ENCODE measurements around the gene HECA.
"Not testable (repeated sequence)": the region's sequence is repeated elsewhere in the genome, so short reads cannot be mapped to it uniquely, and the experiment has no call there.

The HECA gene

DNA sequence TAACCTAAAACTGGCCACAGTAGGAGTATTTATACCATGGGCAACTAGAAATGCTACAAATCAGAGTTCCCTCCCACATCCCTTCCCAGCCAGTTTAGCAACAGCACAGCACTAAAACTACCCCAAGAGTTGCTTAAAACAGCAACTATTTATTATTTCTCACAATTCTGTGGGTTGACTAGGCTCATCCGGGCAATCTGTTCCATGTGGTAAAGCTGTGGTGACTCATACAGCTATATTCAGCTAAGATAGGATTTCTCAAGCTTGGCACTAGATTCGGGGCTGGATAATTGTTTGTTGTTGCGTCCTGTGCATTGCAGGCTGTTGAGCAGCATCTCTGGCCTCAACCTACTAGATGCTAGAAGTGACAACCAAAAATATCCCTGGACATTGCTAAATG is 8.6 kb upstream of the HECA start:
- peak overlapping the region; percentile 71 for H3K4me3 Mint-ChIP-seq
- no peaks in the 10 kb centered on the region for H3K27me3 Mint-ChIP-seq (ENCODE audit: low read depth)
- peaks cover 4% of the 10 kb centered on the region for H3K36me3 Mint-ChIP-seq (ENCODE audit: low read depth)
- peak overlapping the region; percentile 95 for H3K27ac Mint-ChIP-seq
- no peak for DNase-seq (ENCODE audit: low spot score)
- H3K4me1 Mint-ChIP-seq (ENCODE audit: low read depth) = peaks cover 51% of the 10 kb centered on the region
- H3K9me3 Mint-ChIP-seq = peaks cover under 1% of the 10 kb centered on the region

DNA sequence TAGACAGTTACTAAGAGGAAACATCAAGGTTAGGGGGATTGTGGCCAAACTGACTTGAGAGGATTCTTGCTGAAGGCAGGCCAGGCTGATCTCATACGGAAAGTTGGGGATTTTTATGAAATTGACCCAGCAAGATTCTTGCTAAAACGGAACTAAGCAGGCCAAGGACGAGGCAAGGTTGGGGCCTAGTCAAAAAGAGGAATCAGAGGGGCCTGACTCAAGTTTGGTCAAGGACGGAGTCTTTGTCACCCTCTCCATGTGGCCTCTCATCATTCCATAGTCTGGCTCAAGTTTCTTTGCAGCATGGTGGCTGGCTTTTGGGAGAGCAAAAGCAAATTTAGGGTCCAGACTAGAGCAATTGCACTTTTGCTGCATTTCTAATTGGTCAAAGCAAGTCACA is 7.9 kb upstream of the HECA start:
- peak overlapping the region; percentile 71 for H3K4me3 Mint-ChIP-seq
- no peaks in the 10 kb centered on the region for H3K9me3 Mint-ChIP-seq
- H3K4me1 Mint-ChIP-seq (ENCODE audit: low read depth) = peaks cover 57% of the 10 kb centered on the region
- H3K36me3 Mint-ChIP-seq (ENCODE audit: low read depth) = peaks cover 4% of the 10 kb centered on the region
- DNase-seq (ENCODE audit: low spot score) = no peak
- H3K27ac Mint-ChIP-seq = peak overlapping the region; percentile 95
- H3K27me3 Mint-ChIP-seq (ENCODE audit: low read depth) = no peaks in the 10 kb centered on the region

DNA sequence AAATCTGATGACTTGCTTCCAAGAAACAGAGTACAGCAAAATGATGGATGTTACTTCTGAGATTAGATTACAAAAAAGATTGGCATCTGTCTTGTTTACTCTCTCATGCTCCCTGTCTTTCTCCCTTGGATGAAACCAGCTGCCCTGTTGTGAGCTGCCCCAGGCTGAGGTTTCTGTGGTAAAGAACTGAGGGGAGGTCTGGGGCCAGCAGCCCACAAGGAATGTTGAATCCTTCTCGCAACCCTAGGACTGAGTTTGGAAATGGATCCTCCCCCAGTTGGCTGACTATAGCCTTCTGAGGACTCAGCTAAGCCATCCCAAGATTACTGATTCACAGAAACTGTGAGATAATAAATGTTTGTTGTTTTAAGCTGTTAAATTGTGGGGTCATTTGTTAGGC is 5.6 kb upstream of the HECA start:
- Mint-ChIP-seq H3K27me3 (ENCODE audit: low read depth) (no peaks in the 10 kb centered on the region), H3K4me1 (ENCODE audit: low read depth) (peaks cover 67% of the 10 kb centered on the region), H3K27ac (no peak overlapping the region), H3K4me3 (no peak overlapping the region), H3K9me3 (no peaks in the 10 kb centered on the region), H3K36me3 (ENCODE audit: low read depth) (peaks cover 4% of the 10 kb centered on the region)
- DNase-seq (ENCODE audit: low spot score) = no peak

DNA sequence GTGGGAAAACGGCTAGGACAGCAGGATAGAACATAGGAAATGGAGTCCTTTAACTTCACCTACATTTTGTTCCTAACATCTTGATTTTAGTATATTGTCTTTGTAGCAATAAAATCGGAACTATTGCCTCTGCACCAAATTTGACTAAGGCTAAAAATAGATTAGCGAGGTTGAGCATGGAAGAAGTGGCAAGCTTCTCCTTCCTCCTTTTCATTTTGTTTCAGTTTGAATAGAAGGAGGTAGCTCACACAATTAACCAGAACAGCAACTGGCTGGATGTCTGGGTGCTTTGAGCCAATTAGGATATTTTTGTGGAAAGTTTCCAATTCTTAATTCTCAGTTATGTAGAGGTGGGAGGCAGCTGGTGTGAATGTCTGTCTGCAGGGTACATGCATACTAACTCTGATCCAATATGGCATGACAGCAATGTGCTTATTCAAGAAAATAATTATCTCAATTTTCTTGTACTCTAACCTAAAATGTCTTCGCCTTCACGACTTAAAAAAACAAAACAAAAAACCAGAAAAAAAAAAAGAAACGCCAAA is 3.1 kb upstream of the HECA start:
- Mint-ChIP-seq H3K36me3 (ENCODE audit: low read depth) (peaks cover 9% of the 10 kb centered on the region), H3K9me3 (no peaks in the 10 kb centered on the region), H3K27me3 (ENCODE audit: low read depth) (no peaks in the 10 kb centered on the region), H3K4me1 (ENCODE audit: low read depth) (peaks cover 48% of the 10 kb centered on the region), H3K4me3 (peak overlapping the region; percentile 45), H3K27ac (peak overlapping the region; percentile 56)
- no peak for DNase-seq (ENCODE audit: low spot score)

DNA sequence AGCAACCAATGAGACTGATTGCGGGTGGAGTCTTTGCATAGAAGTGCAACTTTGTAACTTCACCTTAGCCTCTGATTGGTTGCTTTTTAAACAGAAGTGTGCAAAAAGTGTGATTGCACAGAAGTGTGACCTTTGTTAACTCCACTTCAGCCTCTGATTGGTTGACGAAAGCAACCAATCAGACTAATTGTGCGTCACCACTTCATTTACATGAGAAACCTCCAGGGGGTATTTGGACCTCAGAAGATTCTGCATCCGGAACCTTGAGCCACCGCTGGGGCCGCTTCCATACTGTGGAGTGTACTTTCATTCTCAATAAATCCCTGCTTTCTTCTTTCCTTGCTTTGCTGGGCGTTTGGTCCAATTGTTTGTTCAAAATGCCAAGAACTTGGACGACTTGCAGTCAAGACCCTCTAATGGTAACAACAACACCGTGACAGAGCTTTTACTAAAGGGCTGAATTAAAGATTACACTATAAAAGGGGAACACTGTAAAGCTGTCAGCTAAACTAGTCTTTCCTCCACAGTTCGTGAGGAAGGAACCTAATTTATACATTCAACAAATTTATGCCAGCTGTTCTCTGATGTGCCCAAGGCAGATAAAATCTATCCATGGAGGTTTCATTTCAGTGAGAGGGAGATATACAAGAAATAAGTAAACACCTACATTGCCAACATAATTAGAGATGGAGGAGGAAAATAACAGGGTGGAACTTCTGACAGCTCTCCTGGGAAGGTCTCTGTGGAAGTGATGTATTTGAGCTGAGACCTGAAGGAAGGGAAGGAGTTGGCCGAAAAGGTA is 1.4 kb upstream of the HECA start:
- no peak overlapping the region for H3K4me3 Mint-ChIP-seq
- H3K36me3 Mint-ChIP-seq (ENCODE audit: low read depth) = peaks cover 23% of the 10 kb centered on the region
- peak overlapping the region; percentile 84 for H3K27ac Mint-ChIP-seq
- no peak for DNase-seq (ENCODE audit: low spot score)
- no peaks in the 10 kb centered on the region for H3K27me3 Mint-ChIP-seq (ENCODE audit: low read depth)
- no peaks in the 10 kb centered on the region for H3K9me3 Mint-ChIP-seq
- peaks cover 58% of the 10 kb centered on the region for H3K4me1 Mint-ChIP-seq (ENCODE audit: low read depth)

DNA sequence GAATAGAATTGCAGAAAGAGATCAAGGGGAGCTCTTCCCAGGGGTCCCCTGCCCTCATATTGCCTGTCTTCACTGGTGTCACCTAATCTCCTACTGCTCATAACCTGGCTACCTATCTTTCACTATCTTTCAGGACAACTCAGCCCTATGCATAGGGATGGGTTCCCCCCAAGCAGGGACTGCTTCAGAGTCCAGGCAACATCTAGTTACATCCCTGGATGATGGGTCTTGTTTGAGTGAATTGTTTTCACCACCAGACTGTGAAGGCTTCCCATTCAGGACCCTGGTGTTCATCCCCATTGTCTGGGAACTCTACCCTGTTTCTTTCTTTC is 850 bp upstream of the HECA start:
- DNase-seq (ENCODE audit: low spot score) = no peak
- Mint-ChIP-seq H3K4me3 (no peak overlapping the region), H3K9me3 (no peaks in the 10 kb centered on the region), H3K36me3 (ENCODE audit: low read depth) (peaks cover 26% of the 10 kb centered on the region), H3K27me3 (ENCODE audit: low read depth) (no peaks in the 10 kb centered on the region), H3K27ac (peak overlapping the region; percentile 84), H3K4me1 (ENCODE audit: low read depth) (peaks cover 62% of the 10 kb centered on the region)

DNA sequence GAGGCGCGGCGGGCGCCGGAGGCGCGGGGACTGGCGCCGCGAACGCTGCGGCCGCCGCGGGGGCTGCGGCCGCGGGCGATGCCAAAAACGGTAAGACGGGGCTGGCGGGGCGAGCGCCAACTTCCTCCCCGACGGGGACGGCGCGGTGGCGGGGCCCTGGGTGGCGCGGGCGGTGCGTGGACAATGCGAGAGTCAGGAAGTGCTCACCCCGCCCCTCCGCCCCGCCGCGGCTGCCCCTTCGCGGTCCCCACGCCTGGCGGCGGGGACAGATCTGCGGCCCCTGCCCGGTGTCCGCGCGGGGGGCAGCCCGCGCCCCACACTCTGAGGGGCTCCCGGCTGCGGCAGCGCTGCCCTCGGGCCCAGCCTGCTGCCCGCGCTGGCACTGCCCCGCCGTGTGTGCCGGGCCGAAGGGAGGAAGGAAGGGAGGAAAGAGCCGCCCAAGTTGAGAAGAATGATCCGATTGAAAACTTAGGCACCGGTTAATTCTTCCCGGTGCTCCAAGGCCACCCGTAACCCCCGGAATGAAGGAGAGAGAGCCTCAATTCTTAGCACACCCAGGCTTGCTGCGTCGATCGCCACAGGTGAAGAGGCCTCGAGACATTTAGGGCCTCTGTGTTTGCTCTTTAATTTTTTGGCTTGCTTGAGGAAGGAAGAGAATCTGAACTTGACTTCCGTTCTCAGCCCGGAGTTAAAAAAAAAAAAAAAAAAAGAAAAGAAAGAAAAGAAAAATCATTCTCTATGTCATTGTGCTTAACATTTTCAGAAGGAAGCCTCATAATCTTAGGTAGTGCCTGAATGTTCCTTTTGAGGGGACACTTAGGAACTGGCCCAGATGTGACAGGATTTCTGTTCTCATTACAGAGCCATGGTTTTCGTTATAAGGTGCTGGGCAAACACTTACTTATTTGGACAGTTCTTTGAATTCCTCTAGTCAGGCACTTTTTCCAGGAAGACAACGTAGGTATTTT is 982 bp downstream of the HECA start:
- peak; percentile 66 for DNase-seq (ENCODE audit: low spot score)
- H3K4me1 Mint-ChIP-seq (ENCODE audit: low read depth) = peaks cover 64% of the 10 kb centered on the region
- no peaks in the 10 kb centered on the region for H3K27me3 Mint-ChIP-seq (ENCODE audit: low read depth)
- H3K4me3 Mint-ChIP-seq = peak overlapping the region; percentile 87
- peak overlapping the region; percentile 98 for H3K27ac Mint-ChIP-seq
- H3K9me3 Mint-ChIP-seq = no peaks in the 10 kb centered on the region
- H3K36me3 Mint-ChIP-seq (ENCODE audit: low read depth) = peaks cover 31% of the 10 kb centered on the region

DNA sequence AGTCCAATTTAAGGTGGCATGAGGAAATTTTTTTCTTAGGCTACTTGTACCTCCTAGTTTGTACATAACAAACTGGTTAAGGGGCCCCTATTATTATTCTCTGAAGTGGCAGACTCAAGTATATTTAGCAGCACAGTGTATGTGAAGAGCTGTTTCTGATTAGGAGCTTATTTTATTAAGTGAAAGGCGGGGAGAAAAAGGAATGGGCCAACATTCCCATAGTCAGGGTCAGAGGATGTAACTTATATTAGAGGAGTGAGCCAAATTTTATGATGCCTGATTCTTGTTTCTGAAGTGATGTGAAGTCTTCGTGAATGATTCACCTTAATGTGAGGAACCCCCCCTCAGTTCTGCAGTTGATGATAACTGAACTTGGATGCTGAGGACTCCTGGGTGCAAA is 2.8 kb downstream of the HECA start:
- Mint-ChIP-seq H3K36me3 (ENCODE audit: low read depth) (peaks cover 36% of the 10 kb centered on the region), H3K4me1 (ENCODE audit: low read depth) (peaks cover 47% of the 10 kb centered on the region), H3K27me3 (ENCODE audit: low read depth) (no peaks in the 10 kb centered on the region), H3K4me3 (peak overlapping the region; percentile 87), H3K27ac (peak overlapping the region; percentile 98), H3K9me3 (no peaks in the 10 kb centered on the region)
- no peak for DNase-seq (ENCODE audit: low spot score)

DNA sequence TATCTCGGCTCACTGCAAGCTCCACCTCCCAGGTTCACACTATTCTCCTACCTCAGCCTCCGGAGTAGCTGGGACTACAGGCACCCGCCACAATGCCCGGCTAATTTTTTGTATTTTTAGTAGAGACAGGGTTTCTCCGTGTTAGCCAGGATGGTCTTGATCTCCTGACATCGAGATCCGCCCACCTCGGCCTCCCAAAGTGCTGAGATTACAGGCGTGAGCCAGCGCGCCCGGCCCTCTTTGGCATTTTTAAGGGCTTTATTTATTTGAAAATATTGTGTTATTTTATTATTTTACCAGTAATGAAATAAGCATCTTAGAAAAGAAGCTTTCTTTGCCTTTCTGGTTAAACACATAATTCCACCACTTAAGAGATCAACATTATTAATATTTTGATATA is 6.0 kb downstream of the HECA start:
- peaks cover 38% of the 10 kb centered on the region for H3K36me3 Mint-ChIP-seq (ENCODE audit: low read depth)
- H3K27ac Mint-ChIP-seq = peak overlapping the region; percentile 77
- H3K4me3 Mint-ChIP-seq = peak overlapping the region; percentile 78
- DNase-seq (ENCODE audit: low spot score); H3K9me3 Mint-ChIP-seq; H3K27me3 Mint-ChIP-seq (ENCODE audit: low read depth): not testable (repeated sequence)
- peaks cover 63% of the 10 kb centered on the region for H3K4me1 Mint-ChIP-seq (ENCODE audit: low read depth)

DNA sequence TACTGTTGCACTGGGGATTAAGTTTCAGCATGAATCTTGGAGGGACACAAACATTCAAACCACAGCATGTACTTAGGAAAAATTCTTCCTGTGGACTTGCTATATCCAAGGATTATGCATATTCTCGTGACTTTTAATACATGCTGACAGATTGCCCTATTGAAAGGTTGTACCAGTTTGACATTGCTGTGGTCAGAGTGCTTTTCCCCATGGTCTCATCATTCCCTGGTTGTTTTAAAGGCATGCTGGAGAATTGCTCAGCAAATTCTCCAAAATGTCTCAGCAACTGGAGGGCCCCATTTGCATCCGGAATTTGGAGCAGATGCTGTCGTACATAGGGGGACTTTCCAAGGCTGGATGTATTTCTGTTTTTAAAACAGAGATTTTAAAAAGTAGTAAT is 7.4 kb downstream of the HECA start:
- H3K4me1 Mint-ChIP-seq (ENCODE audit: low read depth) = peaks cover 69% of the 10 kb centered on the region
- H3K9me3 Mint-ChIP-seq = no peaks in the 10 kb centered on the region
- no peak for DNase-seq (ENCODE audit: low spot score)
- peaks cover 28% of the 10 kb centered on the region for H3K36me3 Mint-ChIP-seq (ENCODE audit: low read depth)
- no peak overlapping the region for H3K4me3 Mint-ChIP-seq
- no peak overlapping the region for H3K27ac Mint-ChIP-seq
- H3K27me3 Mint-ChIP-seq (ENCODE audit: low read depth) = no peaks in the 10 kb centered on the region

DNA sequence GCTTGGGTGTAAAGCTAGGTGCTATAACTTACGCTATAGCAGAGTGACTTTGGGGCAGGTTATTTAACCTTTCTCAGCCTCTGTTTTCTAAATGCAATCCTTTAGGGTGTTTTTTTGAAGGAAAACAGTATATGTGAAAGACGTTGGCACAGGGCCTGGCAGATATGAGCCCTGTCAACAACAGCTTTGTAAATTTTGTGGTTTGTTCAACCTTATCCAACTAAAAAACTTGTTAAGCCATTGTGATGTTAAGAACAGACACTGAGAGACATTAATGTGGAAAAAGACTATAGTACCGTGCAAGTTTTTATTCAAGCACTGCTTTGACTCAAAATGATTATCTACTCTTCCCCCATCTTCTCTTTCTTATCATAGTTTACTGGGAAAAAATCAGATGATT is 8.2 kb downstream of the HECA start:
- no peak for DNase-seq (ENCODE audit: low spot score)
- Mint-ChIP-seq H3K36me3 (ENCODE audit: low read depth) (peaks cover 21% of the 10 kb centered on the region), H3K4me1 (ENCODE audit: low read depth) (peaks cover 69% of the 10 kb centered on the region), H3K9me3 (no peaks in the 10 kb centered on the region), H3K4me3 (peak overlapping the region; percentile 60), H3K27ac (peak overlapping the region; percentile 68), H3K27me3 (ENCODE audit: low read depth) (no peaks in the 10 kb centered on the region)

DNA sequence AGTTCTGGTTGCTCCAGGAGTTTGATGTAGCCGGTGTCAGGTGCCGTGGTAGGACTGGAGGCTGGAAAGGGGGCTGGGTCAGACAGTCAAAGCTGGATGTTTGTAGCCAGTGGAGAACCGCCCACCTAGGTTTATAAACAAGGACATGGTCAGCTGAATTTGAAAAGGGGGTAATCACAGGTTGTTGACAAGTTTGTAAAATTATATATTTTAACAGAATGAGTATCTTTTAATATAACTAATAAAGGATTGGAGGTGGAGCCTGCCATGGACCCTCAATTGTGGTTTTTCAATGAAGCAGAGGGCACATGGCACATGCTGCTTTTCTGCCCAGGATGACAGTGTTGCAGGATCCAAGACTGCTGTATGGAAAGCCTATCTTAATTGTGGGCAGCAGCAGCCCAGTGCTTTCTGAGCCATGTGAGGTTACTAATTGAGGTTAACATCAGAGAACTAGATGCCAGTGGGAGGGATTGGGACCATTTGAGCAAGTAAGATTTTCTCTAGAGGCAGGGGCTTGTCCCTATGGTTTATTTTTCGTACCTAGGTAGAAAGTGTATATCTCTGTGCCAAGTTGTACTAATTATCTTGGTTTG is 9.7 kb downstream of the HECA start:
- Mint-ChIP-seq H3K9me3 (no peaks in the 10 kb centered on the region), H3K27ac (peak overlapping the region; percentile 77), H3K36me3 (ENCODE audit: low read depth) (peaks cover 16% of the 10 kb centered on the region), H3K4me3 (peak overlapping the region; percentile 63), H3K4me1 (ENCODE audit: low read depth) (peaks cover 71% of the 10 kb centered on the region), H3K27me3 (ENCODE audit: low read depth) (no peaks in the 10 kb centered on the region)
- peak; percentile 55 for DNase-seq (ENCODE audit: low spot score)

DNA sequence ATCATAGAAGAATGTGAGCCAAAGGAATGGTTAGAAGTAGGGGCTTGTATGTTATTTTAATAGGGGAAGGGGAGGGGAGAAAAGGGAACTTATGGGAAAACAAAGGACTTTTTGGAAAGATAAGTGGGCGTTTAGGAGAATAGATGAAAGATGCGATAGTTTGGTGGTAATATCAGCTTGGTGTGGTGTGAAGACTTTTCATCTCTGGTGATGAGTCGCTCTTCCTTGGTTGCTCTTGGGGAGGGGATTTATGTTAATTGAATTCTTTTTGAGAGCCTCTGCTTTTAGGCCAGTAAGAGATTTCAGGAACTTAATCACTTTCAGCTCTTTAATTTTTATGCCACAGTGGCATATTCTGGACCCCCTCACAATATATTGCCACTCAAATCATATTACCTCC is 10.8 kb downstream of the HECA start:
- no peak for DNase-seq (ENCODE audit: low spot score)
- H3K4me3 Mint-ChIP-seq = peak overlapping the region; percentile 63
- peaks cover 13% of the 10 kb centered on the region for H3K36me3 Mint-ChIP-seq (ENCODE audit: low read depth)
- H3K9me3 Mint-ChIP-seq = no peaks in the 10 kb centered on the region
- H3K27me3 Mint-ChIP-seq (ENCODE audit: low read depth) = no peaks in the 10 kb centered on the region
- peak overlapping the region; percentile 77 for H3K27ac Mint-ChIP-seq
- H3K4me1 Mint-ChIP-seq (ENCODE audit: low read depth) = peaks cover 70% of the 10 kb centered on the region

DNA sequence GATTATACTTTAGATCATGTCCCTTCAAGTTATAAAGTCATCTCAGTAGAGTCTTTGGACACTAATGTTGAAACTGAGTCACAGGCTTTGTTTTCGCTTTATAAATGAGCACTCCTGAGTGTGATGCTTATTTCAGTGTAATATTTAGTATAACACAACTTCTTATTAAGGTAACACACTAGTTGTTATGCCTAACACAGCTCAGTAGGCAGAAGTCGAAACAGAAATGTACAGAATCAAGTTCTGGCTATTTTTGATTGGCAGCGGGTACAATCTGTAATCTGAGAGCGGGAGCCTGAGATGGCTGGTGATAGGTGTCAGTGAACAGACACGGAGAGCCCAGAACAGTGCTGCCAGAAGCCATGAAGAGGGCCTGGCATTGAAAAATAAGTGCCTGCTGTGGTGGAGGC is 11.4 kb downstream of the HECA start:
- H3K27me3 Mint-ChIP-seq (ENCODE audit: low read depth) = no peaks in the 10 kb centered on the region
- H3K27ac Mint-ChIP-seq = peak overlapping the region; percentile 77
- no peaks in the 10 kb centered on the region for H3K9me3 Mint-ChIP-seq
- H3K4me1 Mint-ChIP-seq (ENCODE audit: low read depth) = peaks cover 75% of the 10 kb centered on the region
- peak; percentile 44 for DNase-seq (ENCODE audit: low spot score)
- peaks cover 13% of the 10 kb centered on the region for H3K36me3 Mint-ChIP-seq (ENCODE audit: low read depth)
- H3K4me3 Mint-ChIP-seq = peak overlapping the region; percentile 63
